ENCODE measurements around the gene CYP4F22. TPM values are rescaled to one million over a fixed set of nuclear protein-coding genes. Genes with fewer than 3 reads are reported as not detected.

The CYP4F22 gene
- total and polyA plus RNA-seq, 9 of the 15 experiments (the other 6 are each of a cell fraction or from before 2014, with no cell fraction given), result not detected

DNA sequence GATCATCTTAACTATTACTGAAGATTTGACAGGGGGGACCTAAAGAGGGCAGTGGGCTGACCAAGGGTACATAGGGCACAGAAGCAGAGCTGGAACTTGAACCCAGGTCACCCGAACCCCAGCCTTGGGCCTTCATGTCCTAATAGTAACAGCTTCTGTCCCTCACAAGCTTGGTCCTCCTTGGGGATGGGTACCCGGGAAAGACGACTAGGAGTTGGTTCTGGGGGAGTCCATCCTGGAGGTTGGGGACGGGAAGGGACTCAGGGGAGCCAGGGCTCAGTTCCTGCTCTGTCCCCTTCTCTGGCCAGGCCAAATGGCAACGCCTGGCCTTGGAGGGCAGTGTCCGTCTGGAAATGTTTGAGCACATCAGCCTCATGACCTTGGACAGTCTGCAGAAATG, 67.1 kb downstream of the CYP4F22 start:
- Histone ChIP-seq H3K79me2 (ENCODE audit: control insufficient read depth, insufficient read depth, low read length) (no peaks in the 10 kb centered on the region), H3K4me1 (replicated peaks in 1 of 2; ENCODE audit: control insufficient read depth in 2 of 2, insufficient read depth in 2 of 2, low read length in 2 of 2) (no peaks in the 10 kb centered on the region), H3K27me3 (ENCODE audit: control insufficient read depth in 2 of 2, insufficient read depth in 2 of 2, low read length in 2 of 2) (peaks cover 0 to 5% of the 10 kb centered on the region in 2 experiments; a peak in 1 of 5 replicates), H2AFZ (ENCODE audit: low read depth, low read length) (no peak overlapping the region), H3K4me2 (ENCODE audit: insufficient read depth, low read length) (no peak overlapping the region), H3K9ac (ENCODE audit: insufficient read depth in 1 of 2, low read depth in 2 of 2, low read length in 2 of 2) (no peak overlapping the region), H3K9me1 (ENCODE audit: control insufficient read depth, insufficient read depth, low read length) (no peaks in the 10 kb centered on the region), H3K36me3 (ENCODE audit: control insufficient read depth, insufficient read depth, low read length) (no peaks in the 10 kb centered on the region), H3K9me3 (replicated peaks; ENCODE audit: control insufficient read depth, insufficient read depth, low read depth, low read length) (no peaks in the 10 kb centered on the region), H3K4me3 (no peak overlapping the region), H4K20me1 (replicated peaks; ENCODE audit: control insufficient read depth, insufficient read depth, low read length) (no peaks in the 10 kb centered on the region), H3K27ac (ENCODE audit: extremely low read depth, low read depth, low read length) (no peak overlapping the region)
- POLR2A ChIA-PET, result no interaction called here
- CTCF ChIA-PET (ENCODE audit: low intra/inter-chr PET ratio), result no interaction called here
- 2% methylated on average over 6 of the region's 6 CpGs for WGBS (ENCODE audit: insufficient coverage, low coverage, missing lambda C conversion rate)
- DNase-seq (ENCODE audit: extremely low read depth in 1 of 4, low spot score in 3 of 4) (no peak), FAIRE-seq (no peak), ATAC-seq (no peak)
- intact Hi-C loops (cut with micrococcal nuclease) (no loop called here), in situ Hi-C loops (cut with MboI) (no loop called here)
- BruUV-seq (replicated peaks), result no TSS peak
- no peak for TF ChIP-seq ZNF197 (CRISPR knock-in tag; IDR thresholded peaks at IDR 0.05; ENCODE audit: low read depth)
- TF ChIP-seq GTF2A2 (tag; IDR thresholded peaks at IDR 0.05), result no peak
- no peak for TF ChIP-seq MECOM (CRISPR knock-in tag; IDR thresholded peaks at IDR 0.05)
- no peak for TF ChIP-seq NFRKB (IDR thresholded peaks at IDR 0.05; ENCODE audit: low read depth)
- TF ChIP-seq ZNF696 (CRISPR knock-in tag; conservative IDR thresholded peaks at IDR 0.05), result no peak
- TF ChIP-seq, protein P1, sequence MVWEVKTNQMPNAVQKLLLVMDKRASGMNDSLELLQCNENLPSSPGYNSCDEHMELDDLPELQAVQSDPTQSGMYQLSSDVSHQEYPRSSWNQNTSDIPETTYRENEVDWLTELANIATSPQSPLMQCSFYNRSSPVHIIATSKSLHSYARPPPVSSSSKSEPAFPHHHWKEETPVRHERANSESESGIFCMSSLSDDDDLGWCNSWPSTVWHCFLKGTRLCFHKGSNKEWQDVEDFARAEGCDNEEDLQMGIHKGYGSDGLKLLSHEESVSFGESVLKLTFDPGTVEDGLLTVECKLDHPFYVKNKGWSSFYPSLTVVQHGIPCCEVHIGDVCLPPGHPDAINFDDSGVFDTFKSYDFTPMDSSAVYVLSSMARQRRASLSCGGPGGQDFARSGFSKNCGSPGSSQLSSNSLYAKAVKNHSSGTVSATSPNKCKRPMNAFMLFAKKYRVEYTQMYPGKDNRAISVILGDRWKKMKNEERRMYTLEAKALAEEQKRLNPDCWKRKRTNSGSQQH (CRISPR knock-in tag; IDR thresholded peaks at IDR 0.05), result no peak
- TF ChIP-seq, protein P2, sequence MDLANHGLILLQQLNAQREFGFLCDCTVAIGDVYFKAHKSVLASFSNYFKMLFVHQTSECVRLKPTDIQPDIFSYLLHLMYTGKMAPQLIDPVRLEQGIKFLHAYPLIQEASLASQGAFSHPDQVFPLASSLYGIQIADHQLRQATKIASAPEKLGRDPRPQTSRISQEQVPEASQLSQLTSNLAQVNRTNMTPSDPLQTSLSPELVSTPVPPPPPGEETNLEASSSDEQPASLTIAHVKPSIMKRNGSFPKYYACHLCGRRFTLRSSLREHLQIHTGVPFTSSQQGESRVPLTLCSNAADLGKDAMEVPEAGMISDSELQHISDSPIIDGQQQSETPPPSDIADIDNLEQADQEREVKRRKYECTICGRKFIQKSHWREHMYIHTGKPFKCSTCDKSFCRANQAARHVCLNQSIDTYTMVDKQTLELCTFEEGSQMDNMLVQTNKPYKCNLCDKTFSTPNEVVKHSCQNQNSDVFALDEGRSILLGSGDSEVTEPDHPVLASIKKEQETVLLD (IDR thresholded peaks at IDR 0.05), result no peak
- no peak for TF ChIP-seq ERF (CRISPR knock-in tag; IDR thresholded peaks at IDR 0.05)
- TF ChIP-seq, protein P3, sequence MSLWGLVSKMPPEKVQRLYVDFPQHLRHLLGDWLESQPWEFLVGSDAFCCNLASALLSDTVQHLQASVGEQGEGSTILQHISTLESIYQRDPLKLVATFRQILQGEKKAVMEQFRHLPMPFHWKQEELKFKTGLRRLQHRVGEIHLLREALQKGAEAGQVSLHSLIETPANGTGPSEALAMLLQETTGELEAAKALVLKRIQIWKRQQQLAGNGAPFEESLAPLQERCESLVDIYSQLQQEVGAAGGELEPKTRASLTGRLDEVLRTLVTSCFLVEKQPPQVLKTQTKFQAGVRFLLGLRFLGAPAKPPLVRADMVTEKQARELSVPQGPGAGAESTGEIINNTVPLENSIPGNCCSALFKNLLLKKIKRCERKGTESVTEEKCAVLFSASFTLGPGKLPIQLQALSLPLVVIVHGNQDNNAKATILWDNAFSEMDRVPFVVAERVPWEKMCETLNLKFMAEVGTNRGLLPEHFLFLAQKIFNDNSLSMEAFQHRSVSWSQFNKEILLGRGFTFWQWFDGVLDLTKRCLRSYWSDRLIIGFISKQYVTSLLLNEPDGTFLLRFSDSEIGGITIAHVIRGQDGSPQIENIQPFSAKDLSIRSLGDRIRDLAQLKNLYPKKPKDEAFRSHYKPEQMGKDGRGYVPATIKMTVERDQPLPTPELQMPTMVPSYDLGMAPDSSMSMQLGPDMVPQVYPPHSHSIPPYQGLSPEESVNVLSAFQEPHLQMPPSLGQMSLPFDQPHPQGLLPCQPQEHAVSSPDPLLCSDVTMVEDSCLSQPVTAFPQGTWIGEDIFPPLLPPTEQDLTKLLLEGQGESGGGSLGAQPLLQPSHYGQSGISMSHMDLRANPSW (CRISPR knock-in tag; IDR thresholded peaks at IDR 0.05), result no peak
- no peak for TF ChIP-seq U2AF2 (optimal IDR thresholded peaks at IDR 0.05; ENCODE audit: low read depth, low read length)
- no peak for TF ChIP-seq MXI1 (IDR thresholded peaks at IDR 0.05; ENCODE audit: low read depth, low read length)

Data from K562 (cell line).